Right lobe of liver (tissue), 6 donors: Measurements from ENCODE around the gene GOLIM4. TPM values are rescaled to one million over a fixed set of nuclear protein-coding genes. Genes with fewer than 3 reads are reported as not detected.

Experiments used
- ATAC-seq, 4 donors: fragments of 200-7000 bp; cut with Tn5 transposase; one replicate each; pipeline ENCODE4 v1.9.1; 2020; ENCODE audit warnings: mild to moderate bottlenecking in 4 of 4, moderate library complexity in 4 of 4
- DNase-seq, 3 donors: peaks; one replicate each; pipeline ENCODE4 v3.0.0-alpha.2; 2020
- H3K27ac ChIP-seq, 3 donors: fragments of 200-600 bp; one replicate each; pipeline ENCODE4 v1.8.0; 2022
- H3K27me3 ChIP-seq, 2 donors: fragments of 200-600 bp; one replicate each; pipeline ENCODE4 v1.8.0; 2022
- H3K36me3 ChIP-seq, 4 donors: fragments of 200-600 bp; sonication (generic) in 1 of 4; one replicate each; pipeline versions ENCODE4 v1.5.1 to v1.8.0; 2017 to 2022; ENCODE audit warnings: control low read depth in 1 of 4
- H3K4me1 ChIP-seq, 4 donors: fragments of 200-600 bp; sonication (generic) in 1 of 4; one replicate each; pipeline versions ENCODE4 v1.5.1 to v1.8.0; 2017 to 2022; ENCODE audit warnings: control low read depth in 1 of 4
- H3K4me3 ChIP-seq, 3 donors: fragments of 200-600 bp; one replicate each; pipeline ENCODE4 v1.8.0; 2022
- H3K9me3 ChIP-seq, 4 donors: fragments of 200-600 bp; sonication (generic) in 1 of 4; one replicate each; pipeline versions ENCODE4 v1.5.1 to v1.8.0; 2017 to 2022; ENCODE audit warnings: control low read depth in 1 of 4
- POLR2A ChIP-seq: fragments of 450-650 bp; IDR thresholded peaks from one replicate; pipeline ENCODE4 v1.6.1; 2017; ENCODE audit warnings: antibody characterized with exemption, mild to moderate bottlenecking
- WGBS: methylation state at CpG from one replicate; pipeline ENCODE4 v1.1.6; 2018; ENCODE audit warnings: low coverage, low lambda C conversion rate; ENCODE audit not compliant: insufficient coverage; ENCODE audit errors: missing lambda C conversion rate; 5-methylcytosine and 5-hydroxymethylcytosine counted together
- intact Hi-C, 2 donors: fragments of 100-400 bp; cut with DNase I; formaldehyde crosslinking; loops; one replicate each; pipeline versions ENCODE4 v1.11.2 to v1.14.1; 2022
- total RNA-seq, 6 experiments: library from RNA; depleted of rRNA in 2 of 6; stranded (reverse); fragments of >200 nt in 2 of 6; fragmentation: NEBNext Ultra II Directional in 3 of 6; extraction: Animal tissue kit (Norgen Biotek cat#: 25700) in 3 of 6; gene quantifications; one replicate each; pipeline versions ENCODE4 v1.1.0 to v1.2.4, GENCODE V29; 2016 to 2023
- TF ChIP-seq, protein P1 (sequence below), 4 donors: fragments of 200-600 bp in 3 of 4; fragments of 450-650 bp in 1 of 4; IDR thresholded peaks; one replicate each; pipeline versions ENCODE4 v1.5.1 to v1.8.0; 2016 to 2022; ENCODE audit warnings: antibody characterized with exemption in 4 of 4, mild to moderate bottlenecking in 2 of 4
- donor health status: DM: no; HTN: yes; CAD: no.
- donor health status: DM: no; HTN: no; CAD: no.
- donor health status: DM: no; HTN: no; CAD: no.
- donor health status: DM: no; HTN: yes; CAD: no.
- donor health status: DM: no; HTN: yes; CAD: no.

The GOLIM4 gene
- total RNA-seq, 6 experiments from 2014 or later: 33.3 to 44.9 (median 36.6) TPM

GRCh38 chr3:168094580-168094876, 1.2 kb downstream of the GOLIM4 start:
- Histone ChIP-seq H3K36me3 (no peaks in the 10 kb centered on the region), H3K27ac (peak overlapping the region; percentile 91 to 94 (median 92)), H3K9me3 (no peaks in the 10 kb centered on the region), H3K27me3 (no peaks in the 10 kb centered on the region), H3K4me3 (peak overlapping the region; percentile 63 to 80 (median 69)), H3K4me1 (peaks cover 0 to 41% (median 20%) of the 10 kb centered on the region in 4 donors)
- TF ChIP-seq POLR2A: no peak
- TF ChIP-seq, protein P1, sequence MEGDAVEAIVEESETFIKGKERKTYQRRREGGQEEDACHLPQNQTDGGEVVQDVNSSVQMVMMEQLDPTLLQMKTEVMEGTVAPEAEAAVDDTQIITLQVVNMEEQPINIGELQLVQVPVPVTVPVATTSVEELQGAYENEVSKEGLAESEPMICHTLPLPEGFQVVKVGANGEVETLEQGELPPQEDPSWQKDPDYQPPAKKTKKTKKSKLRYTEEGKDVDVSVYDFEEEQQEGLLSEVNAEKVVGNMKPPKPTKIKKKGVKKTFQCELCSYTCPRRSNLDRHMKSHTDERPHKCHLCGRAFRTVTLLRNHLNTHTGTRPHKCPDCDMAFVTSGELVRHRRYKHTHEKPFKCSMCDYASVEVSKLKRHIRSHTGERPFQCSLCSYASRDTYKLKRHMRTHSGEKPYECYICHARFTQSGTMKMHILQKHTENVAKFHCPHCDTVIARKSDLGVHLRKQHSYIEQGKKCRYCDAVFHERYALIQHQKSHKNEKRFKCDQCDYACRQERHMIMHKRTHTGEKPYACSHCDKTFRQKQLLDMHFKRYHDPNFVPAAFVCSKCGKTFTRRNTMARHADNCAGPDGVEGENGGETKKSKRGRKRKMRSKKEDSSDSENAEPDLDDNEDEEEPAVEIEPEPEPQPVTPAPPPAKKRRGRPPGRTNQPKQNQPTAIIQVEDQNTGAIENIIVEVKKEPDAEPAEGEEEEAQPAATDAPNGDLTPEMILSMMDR (IDR thresholded peaks at IDR 0.05): no peak
- ATAC-seq: no peak
- WGBS: 0% methylated on average over 1 of the region's 9 CpGs
- intact Hi-C loops: no loop called here
- DNase-seq: no peak

DNA sequence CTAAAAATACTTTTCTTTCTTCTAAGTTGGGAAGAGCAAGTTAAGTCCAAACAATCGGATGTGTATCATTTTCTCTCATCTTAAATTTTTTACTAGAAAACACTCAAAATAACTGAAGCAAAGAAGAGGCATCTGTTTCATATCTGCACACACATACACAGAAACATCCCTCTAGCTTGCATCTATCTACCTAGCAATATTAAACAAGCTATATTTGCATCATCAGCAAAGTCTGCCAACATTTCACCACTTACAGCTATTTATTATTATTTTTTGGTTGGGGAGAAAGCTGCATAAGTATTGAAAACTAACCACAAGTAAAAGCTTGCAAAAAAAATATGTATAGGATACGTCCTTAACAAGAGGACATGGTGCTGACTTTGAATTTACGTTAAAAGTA, 1.9 kb downstream of the GOLIM4 start:
- DNase-seq (no peak), ATAC-seq (no peak)
- no peaks in the 10 kb centered on the region for H3K27me3 ChIP-seq
- peaks cover 0 to 48% (median 24%) of the 10 kb centered on the region in 4 donors for H3K4me1 ChIP-seq
- peak overlapping the region; percentile 91 to 94 (median 92) for H3K27ac ChIP-seq
- 14% methylated on average over 3 of the region's 3 CpGs for WGBS
- no peak for TF ChIP-seq POLR2A
- TF ChIP-seq, protein P1 (IDR thresholded peaks at IDR 0.05): no peak
- no peaks in the 10 kb centered on the region for H3K9me3 ChIP-seq
- no peaks in the 10 kb centered on the region for H3K36me3 ChIP-seq
- peak overlapping the region; percentile 63 to 80 (median 69) for H3K4me3 ChIP-seq
- intact Hi-C loops: no loop called here

GRCh38 chr3:168093229-168093628, 2.5 kb downstream of the GOLIM4 start:
- no peak for TF ChIP-seq POLR2A
- TF ChIP-seq, protein P1 (IDR thresholded peaks at IDR 0.05): no peak
- Histone ChIP-seq H3K4me1 (peaks cover 0 to 52% (median 26%) of the 10 kb centered on the region in 4 donors), H3K9me3 (no peaks in the 10 kb centered on the region), H3K36me3 (no peaks in the 10 kb centered on the region), H3K27me3 (no peaks in the 10 kb centered on the region), H3K4me3 (peak overlapping the region; percentile 63 to 80 (median 69)), H3K27ac (peak overlapping the region in 2 of 3 donors; percentile 91 to 94)
- ATAC-seq: no peak
- WGBS: 26% methylated on average over 2 of the region's 2 CpGs
- no peak for DNase-seq
- intact Hi-C loops: no loop called here

DNA sequence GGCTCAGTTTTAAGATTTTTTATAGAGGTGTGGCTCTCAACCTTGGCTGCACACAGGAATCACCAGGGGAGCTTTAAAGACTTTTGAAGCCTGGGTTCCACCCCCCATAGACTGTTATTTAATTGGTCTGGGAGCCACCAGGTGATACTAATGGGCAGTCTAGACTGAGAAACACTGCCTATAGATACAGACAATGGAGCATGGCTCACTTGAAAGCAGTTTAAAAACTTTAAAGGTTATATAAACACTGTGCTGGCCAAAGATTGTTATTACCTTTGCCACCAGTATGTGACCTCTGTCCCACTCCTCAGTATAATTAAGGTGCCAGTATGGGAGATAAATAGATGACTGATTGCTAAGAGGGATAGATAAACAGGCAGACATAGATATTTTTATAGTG, 3.8 kb downstream of the GOLIM4 start:
- intact Hi-C loops: no loop called here
- DNase-seq (no peak), ATAC-seq (no peak)
- Histone ChIP-seq H3K27ac (peak overlapping the region in 2 of 3 donors; percentile 34 to 94), H3K36me3 (no peaks in the 10 kb centered on the region), H3K27me3 (no peaks in the 10 kb centered on the region), H3K4me1 (peaks cover 0 to 57% (median 24%) of the 10 kb centered on the region in 4 donors), H3K4me3 (peak overlapping the region in 2 of 3 donors; percentile 22 to 63), H3K9me3 (no peaks in the 10 kb centered on the region)
- TF ChIP-seq POLR2A: no peak
- TF ChIP-seq, protein P1 (IDR thresholded peaks at IDR 0.05): no peak
